Effector CD8-positive, alpha-beta T cell (primary cell): ENCODE results near the gene LY6G6F.

Experiments
- DNase-seq: peaks from one replicate; lab custom pipeline; 2025; lab: John Stamatoyannopoulos, UW

Gene LY6G6F

GRCh38 chr6:31739639-31740396 is 33.2 kb downstream of the LY6G6F start, which contains the start of gene MSH5:
Gene MSH5 (plus strand): TSS chr6:31740005. CDS start chr6:31740467, 462 bp downstream.
- peak; percentile 91 for DNase-seq

GRCh38 chr6:31740397-31741223 is 33.9 kb downstream of the LY6G6F start:
- DNase-seq, result no peak

GRCh38 chr6:31741815-31742214 is 35.1 kb downstream of the LY6G6F start:
- no peak for DNase-seq

- DNase-seq, result no peak
Measured at GRCh38 chr6:31742894-31743293, 36.2 kb downstream of the LY6G6F start.

- no peak for DNase-seq
Measured at GRCh38 chr6:31744422-31744821, 37.8 kb downstream of the LY6G6F start.

GRCh38 chr6:31749301-31750036 is 42.8 kb downstream of the LY6G6F start:
- no peak for DNase-seq

GRCh38 chr6:31750411-31751022 is 43.9 kb downstream of the LY6G6F start:
- no peak for DNase-seq

GRCh38 chr6:31752739-31753319 is 46.2 kb downstream of the LY6G6F start:
- no peak for DNase-seq

GRCh38 chr6:31758281-31758680 is 51.6 kb downstream of the LY6G6F start:
- no peak for DNase-seq
